CD4-positive, alpha-beta T cell treated with Interferon gamma for 1 hour (primary cell): Measurements from ENCODE around the gene MIDN.

ENCODE experiments used
- DNase-seq: peaks from one replicate; pipeline ENCODE4 v3.0.0-alpha.2; 2020

MIDN gene

GRCh38 chr19:1271528-1272422 is 23.4 kb downstream of the MIDN start:
- DNase-seq: no peak

DNA sequence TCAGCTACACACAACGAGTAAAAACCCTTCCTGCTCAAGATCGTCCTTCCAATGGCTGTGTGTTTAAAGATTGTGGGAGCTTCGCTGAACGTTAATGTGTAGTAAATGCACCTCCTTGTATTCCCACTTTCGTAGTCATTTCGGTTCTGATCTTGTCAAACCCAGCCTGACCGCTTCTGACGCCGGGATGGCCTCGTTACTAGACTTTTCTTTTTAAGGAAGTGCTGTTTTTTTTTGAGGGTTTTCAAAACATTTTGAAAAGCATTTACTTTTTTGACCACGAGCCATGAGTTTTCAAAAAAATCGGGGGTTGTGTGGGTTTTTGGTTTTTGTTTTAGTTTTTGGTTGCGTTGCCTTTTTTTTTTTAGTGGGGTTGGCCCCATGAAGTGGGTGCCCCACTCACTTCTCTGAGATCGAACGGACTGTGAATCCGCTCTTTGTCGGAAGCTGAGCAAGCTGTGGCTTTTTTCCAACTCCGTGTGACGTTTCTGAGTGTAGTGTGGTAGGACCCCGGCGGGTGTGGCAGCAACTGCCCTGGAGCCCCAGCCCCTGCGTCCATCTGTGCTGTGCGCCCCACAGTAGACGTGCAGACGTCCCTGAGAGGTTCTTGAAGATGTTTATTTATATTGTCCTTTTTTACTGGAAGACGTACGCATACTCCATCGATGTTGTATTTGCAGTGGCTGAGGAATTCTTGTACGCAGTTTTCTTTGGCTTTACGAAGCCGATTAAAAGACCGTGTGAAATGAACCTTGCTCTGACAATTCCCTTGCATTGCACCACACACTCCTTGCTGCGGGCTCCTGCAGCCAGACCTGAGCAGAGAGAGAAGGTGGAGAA is 24.3 kb downstream of the MIDN start:
- no peak for DNase-seq

DNA sequence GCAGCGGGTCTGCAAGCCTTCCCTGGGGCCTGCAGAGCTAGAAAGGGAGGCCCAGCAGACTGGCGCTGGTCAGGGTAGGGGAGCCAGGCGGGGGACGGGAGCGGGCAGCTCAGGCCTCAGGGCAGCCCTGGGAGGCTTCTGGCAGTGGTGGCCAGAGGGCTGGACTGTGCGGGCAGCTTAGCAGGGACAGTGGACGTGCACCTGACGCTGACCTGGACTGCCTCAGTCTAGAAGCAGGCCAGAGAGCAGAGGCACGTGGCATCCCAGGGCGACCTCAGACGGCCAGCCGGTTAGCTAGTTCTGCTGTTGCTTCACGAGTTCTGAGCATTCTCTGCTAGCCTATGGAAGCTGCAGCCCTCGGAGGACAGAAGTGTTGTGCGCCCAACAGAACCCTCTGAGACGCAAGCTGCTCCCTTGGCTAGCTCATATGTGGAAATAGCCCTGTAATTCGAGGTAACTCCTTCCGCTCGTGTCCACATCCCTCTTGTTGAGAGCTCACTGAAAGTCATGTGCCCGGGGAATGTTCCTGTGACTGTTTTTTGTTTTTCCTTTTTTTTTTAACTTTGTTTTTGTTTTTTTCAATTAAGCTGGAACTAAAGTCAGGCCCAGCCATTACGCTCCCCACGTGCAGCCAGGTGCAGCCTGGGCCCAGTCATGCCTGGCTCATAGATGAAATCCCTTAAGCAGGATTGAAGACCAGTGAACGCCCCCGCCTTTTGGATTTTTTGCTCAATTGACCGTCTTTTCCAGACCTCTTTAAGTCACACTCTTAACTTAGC is 25.1 kb downstream of the MIDN start:
- DNase-seq: no peak

DNA sequence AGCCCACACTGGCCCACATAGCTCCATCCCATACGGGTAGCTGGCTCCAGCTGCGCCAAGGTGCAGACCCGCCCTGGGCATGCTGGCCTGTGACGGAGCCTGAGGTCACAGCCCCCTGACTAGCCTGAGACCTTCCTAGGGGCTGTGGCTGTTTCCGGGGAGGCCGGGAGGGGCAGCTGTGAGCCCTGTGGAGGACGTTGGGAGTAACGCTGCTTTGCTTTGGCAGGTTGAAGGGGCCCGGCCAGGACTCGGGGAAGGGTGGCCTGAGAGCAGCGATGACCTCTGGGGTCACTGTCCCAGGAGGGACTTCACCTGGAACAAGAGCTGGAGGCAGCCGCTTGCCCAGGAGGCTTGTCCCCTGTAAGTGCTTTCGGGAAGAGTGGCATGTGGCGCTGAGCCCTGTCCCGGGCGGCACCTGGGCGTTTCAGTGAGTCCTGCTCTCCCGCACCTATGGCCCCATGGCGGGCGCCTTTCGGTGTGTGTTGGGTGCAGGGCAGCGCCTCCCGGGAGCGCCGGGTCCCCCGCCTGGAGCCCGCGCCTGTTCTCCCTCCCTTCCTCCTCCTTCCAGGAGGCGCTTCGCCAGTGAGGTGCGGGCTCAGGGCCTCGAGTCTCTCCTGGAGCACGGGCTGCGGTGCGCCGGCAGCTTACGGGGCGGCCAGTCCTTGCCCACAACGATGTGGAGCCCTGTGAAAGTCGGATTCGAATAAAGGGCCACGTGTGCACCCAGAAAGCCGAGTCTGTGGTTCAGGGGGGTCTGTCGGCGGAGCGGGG is 25.9 kb downstream of the MIDN start:
- DNase-seq: no peak

- DNase-seq: no peak
Measured at GRCh38 chr19:1274852-1275259, 26.5 kb downstream of the MIDN start.

- peak; percentile 97 for DNase-seq
Measured at GRCh38 chr19:1275260-1275975, 27.0 kb downstream of the MIDN start, which contains the start of gene FAM174C. Gene FAM174C, plus strand, starts transcription at chr19:1275530. Its CDS starts 20 bp downstream, at chr19:1275550.

- no peak for DNase-seq
Measured at GRCh38 chr19:1275976-1276627, 27.7 kb downstream of the MIDN start.

- DNase-seq: peak; percentile 28
Measured at GRCh38 chr19:1276628-1277022, 28.2 kb downstream of the MIDN start.

GRCh38 chr19:1277061-1277460 is 28.7 kb downstream of the MIDN start:
- no peak for DNase-seq

DNA sequence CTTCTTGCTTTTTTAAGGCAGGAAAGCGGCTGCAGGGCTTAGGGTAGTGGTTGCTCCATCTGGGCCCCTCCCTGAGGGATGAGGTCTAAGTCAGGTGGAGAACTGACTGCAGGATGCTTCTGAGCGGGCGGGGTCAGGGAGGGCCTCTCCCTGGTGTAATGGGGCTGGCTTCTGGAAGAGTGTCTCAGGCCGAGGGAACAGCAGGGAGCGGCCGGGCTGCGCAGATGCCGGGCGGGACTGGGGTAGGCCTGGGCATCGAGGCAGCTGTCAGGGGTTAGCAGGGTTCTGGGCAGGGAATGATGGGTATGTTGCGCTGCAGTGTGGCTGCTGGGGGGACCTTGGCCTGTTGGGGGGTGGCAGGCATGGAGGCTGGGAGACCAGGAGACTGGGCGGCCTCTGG is 29.7 kb downstream of the MIDN start:
- no peak for DNase-seq

GRCh38 chr19:1278713-1279660 is 30.6 kb downstream of the MIDN start:
- no peak for DNase-seq

- peak; percentile 79 for DNase-seq
Measured at GRCh38 chr19:1279782-1280341, 31.5 kb downstream of the MIDN start.

DNA sequence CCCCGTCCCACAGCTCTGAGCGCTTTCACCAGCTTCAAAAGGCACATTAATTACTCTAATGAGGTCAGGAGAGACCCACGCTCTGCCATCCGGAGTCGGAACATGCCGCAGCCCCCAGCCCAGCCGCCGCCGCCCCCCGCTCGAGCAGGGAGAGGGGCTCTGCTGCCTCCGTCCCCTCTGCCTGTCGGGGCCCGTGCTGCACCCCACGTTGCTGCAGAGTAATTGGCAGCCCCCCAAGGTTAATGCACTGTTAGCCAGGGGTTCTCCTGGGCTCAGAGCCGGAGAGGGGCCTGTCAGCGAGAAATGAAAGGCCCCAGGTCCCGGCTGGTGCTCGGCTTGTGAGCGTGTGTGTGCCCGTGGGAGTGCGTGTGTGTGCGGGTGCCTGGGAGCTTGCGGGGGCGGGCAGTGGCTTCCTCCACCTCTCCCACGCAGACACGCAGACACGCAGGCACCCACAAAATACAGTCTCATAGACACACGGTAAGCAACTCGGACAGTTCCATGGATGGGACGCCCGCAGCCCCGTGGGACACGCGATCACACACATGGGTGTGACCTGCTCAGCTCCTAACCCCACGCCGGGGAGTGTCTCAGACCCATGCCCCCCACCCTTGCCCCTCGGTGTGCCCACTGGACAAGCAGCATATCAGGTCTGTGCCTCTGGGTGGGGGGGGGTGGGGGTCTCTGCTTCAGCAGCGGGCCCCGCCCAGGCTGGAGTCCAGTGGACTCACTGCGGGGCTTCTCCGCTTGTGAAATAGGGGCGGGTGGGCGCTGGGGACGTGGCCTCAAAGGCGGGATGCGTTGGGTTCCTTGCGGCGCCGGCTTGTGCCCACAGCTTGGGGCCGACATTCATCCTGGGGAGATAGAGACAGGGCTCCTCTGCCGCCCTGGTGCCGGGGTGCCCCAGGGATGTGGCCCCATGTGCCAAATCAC is 32.5 kb downstream of the MIDN start:
- DNase-seq: no peak

DNA sequence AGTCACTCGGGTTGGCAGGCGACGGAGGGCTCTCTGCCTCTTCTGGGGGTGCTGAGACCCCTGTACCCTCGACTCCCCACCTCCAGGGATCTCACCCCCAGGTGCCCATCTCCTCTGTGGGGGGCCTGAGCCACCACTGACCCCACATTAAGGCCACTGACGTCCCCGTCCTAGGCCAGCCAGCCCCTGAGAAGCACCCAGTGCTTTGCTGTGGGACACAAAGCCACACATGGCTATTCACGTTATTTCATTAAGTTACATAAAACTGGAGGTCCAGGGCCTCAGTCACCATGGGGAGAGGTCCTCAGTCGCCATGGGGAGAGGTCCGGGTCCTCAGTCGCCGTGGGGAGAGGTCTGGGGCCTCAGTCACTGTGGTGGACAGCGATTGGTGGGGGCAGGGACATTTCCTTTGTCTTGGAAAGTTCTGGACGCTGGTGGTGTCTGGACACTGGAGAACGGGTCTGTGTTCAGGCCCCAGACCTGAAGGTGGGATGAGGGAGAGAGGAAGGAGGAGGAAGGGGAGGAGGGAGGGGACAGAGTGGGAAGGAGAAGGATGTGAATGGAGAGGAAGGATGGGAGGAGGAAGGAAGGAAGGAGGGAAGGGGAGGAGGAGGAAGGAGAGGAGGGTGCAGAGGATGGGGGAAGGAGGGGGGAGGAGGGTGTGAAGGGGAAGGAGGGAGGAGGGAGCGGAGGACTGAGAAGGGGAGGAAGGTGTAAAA is 33.3 kb downstream of the MIDN start:
- no peak for DNase-seq

- no peak for DNase-seq
Measured at GRCh38 chr19:1282588-1283206, 34.3 kb downstream of the MIDN start.

GRCh38 chr19:1283207-1283916 is 35.0 kb downstream of the MIDN start:
- DNase-seq: no peak
